Measurements from ENCODE around the gene RPS6KA5. TPM values are rescaled to one million over a fixed set of nuclear protein-coding genes. Genes with fewer than 3 reads are reported as not detected.

The RPS6KA5 gene
- total and polyA plus RNA-seq, 9 of the 15 experiments (the other 6 are each of a cell fraction or from before 2014, with no cell fraction given) = 0.88 to 7.7 (median 4.7) TPM

- Histone ChIP-seq H4K20me1 (replicated peaks; ENCODE audit: control insufficient read depth, insufficient read depth, low read length) (no peaks in the 10 kb centered on the region), H3K9me1 (ENCODE audit: control insufficient read depth, insufficient read depth, low read length) (no peaks in the 10 kb centered on the region), H3K4me1 (replicated peaks in 1 of 2; ENCODE audit: control insufficient read depth in 2 of 2, insufficient read depth in 2 of 2, low read length in 2 of 2) (no peaks in the 10 kb centered on the region; a peak in 1 of 5 replicates), H3K4me3 (no peak overlapping the region), H3K36me3 (ENCODE audit: control insufficient read depth, insufficient read depth, low read length) (no peaks in the 10 kb centered on the region), H3K9me3 (replicated peaks; ENCODE audit: control insufficient read depth, insufficient read depth, low read depth, low read length) (no peaks in the 10 kb centered on the region), H2AFZ (ENCODE audit: low read depth, low read length) (no peak overlapping the region), H3K9ac (ENCODE audit: insufficient read depth in 1 of 2, low read depth in 2 of 2, low read length in 2 of 2) (no peak overlapping the region), H3K27me3 (ENCODE audit: control insufficient read depth in 2 of 2, insufficient read depth in 2 of 2, low read length in 2 of 2) (no peaks in the 10 kb centered on the region), H3K27ac (ENCODE audit: extremely low read depth, low read depth, low read length) (no peak overlapping the region), H3K79me2 (ENCODE audit: control insufficient read depth, insufficient read depth, low read length) (no peaks in the 10 kb centered on the region), H3K4me2 (ENCODE audit: insufficient read depth, low read length) (no peak overlapping the region)
- no peak for ATAC-seq
- no peak for DNase-seq (ENCODE audit: extremely low read depth in 1 of 4, low spot score in 3 of 4)
- FAIRE-seq = no peak
- ChIA-PET POLR2A (no interaction called here), CTCF (ENCODE audit: low intra/inter-chr PET ratio) (no interaction called here)
- WGBS (ENCODE audit: insufficient coverage, low coverage, missing lambda C conversion rate) = 91% methylated on average over 1 of the region's 1 CpG
- intact Hi-C loops (cut with micrococcal nuclease) (no loop called here), in situ Hi-C loops (cut with MboI) (no loop called here)
- no TSS peak for BruUV-seq (replicated peaks)
- TF ChIP-seq HDAC3 (IDR thresholded peaks at IDR 0.05; ENCODE audit: borderline replicate concordance, partially characterized antibody) (no peak), ZNF408 (CRISPR knock-in tag; IDR thresholded peaks at IDR 0.05; ENCODE audit: low read depth) (no peak), ZNF282 (CRISPR knock-in tag; IDR thresholded peaks at IDR 0.05) (no peak), ZNF57 (CRISPR knock-in tag; IDR thresholded peaks at IDR 0.05) (no peak), PPARD (CRISPR knock-in tag; IDR thresholded peaks at IDR 0.05) (no peak), ZNF134 (CRISPR knock-in tag; conservative IDR thresholded peaks at IDR 0.05) (no peak), POLR2AphosphoS2 (IDR thresholded peaks at IDR 0.05; ENCODE audit: low read length) (no peak), CEBPG (CRISPR knock-in tag; IDR thresholded peaks at IDR 0.05) (no peak), CEBPG (tag; conservative IDR thresholded peaks at IDR 0.05 in 1 of 2, IDR thresholded peaks at IDR 0.05 in 1 of 2) (no peak), ZFP91 (CRISPR knock-in tag; IDR thresholded peaks at IDR 0.05) (no peak)
- TF ChIP-seq, protein P1, sequence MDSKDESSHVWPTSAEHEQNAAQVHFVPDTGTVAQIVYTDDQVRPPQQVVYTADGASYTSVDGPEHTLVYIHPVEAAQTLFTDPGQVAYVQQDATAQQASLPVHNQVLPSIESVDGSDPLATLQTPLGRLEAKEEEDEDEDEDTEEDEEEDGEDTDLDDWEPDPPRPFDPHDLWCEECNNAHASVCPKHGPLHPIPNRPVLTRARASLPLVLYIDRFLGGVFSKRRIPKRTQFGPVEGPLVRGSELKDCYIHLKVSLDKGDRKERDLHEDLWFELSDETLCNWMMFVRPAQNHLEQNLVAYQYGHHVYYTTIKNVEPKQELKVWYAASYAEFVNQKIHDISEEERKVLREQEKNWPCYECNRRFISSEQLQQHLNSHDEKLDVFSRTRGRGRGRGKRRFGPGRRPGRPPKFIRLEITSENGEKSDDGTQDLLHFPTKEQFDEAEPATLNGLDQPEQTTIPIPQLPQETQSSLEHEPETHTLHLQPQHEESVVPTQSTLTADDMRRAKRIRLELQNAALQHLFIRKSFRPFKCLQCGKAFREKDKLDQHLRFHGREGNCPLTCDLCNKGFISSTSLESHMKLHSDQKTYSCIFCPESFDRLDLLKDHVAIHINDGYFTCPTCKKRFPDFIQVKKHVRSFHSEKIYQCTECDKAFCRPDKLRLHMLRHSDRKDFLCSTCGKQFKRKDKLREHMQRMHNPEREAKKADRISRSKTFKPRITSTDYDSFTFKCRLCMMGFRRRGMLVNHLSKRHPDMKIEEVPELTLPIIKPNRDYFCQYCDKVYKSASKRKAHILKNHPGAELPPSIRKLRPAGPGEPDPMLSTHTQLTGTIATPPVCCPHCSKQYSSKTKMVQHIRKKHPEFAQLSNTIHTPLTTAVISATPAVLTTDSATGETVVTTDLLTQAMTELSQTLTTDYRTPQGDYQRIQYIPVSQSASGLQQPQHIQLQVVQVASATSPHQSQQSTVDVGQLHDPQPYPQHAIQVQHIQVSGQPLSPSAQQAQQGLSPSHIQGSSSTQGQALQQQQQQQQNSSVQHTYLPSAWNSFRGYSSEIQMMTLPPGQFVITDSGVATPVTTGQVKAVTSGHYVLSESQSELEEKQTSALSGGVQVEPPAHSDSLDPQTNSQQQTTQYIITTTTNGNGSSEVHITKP (IDR thresholded peaks at IDR 0.05; ENCODE audit: partially characterized antibody) = no peak
- TF ChIP-seq, protein P2, sequence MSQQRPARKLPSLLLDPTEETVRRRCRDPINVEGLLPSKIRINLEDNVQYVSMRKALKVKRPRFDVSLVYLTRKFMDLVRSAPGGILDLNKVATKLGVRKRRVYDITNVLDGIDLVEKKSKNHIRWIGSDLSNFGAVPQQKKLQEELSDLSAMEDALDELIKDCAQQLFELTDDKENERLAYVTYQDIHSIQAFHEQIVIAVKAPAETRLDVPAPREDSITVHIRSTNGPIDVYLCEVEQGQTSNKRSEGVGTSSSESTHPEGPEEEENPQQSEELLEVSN (IDR thresholded peaks at IDR 0.05; ENCODE audit: borderline replicate concordance in 1 of 2, extremely low read depth in 1 of 2, insufficient read depth in 1 of 2, insufficient read length in 1 of 2, low read depth in 1 of 2, low read length in 1 of 2, poor library complexity in 1 of 2, severe bottlenecking in 1 of 2) = no peak
These were observed 38.3 kb downstream of the RPS6KA5 start for GRCh38 chr14:91021991-91022621.
